Endothelial cell of umbilical vein (primary cell): ENCODE data around the gene SF3B1.

Source experiments
- CTCF ChIP-seq, 2 donors: IDR thresholded peaks; 1 replicate in 1 of 2; 2 replicates in 1 of 2; pipeline ENCODE4 v1.5.1; 2011; ENCODE audit warnings: low read length in 2 of 2, mild to moderate bottlenecking in 2 of 2, moderate library complexity in 2 of 2, control low read depth in 1 of 2, inconsistent platforms in 1 of 2, low read depth in 1 of 2; ENCODE audit not compliant: insufficient read depth in 1 of 2; ENCODE audit errors: extremely low read depth in 1 of 2
- EZH2 ChIP-seq: IDR thresholded peaks from 2 replicates; pipeline ENCODE4 v1.6.1; 2012; ENCODE audit warnings: borderline replicate concordance, low read depth, mild to moderate bottlenecking, moderate library complexity, low read length, inconsistent platforms; ENCODE audit not compliant: severe bottlenecking
- GATA2 ChIP-seq: IDR thresholded peaks from 2 replicates; pipeline ENCODE4 v1.7.0; 2011; ENCODE audit warnings: low read depth, mild to moderate bottlenecking, moderate library complexity, mixed read lengths, low read length; ENCODE audit not compliant: insufficient read length, insufficient read depth
- JUN ChIP-seq: IDR thresholded peaks from 2 replicates; pipeline ENCODE4 v1.6.1; 2011; ENCODE audit warnings: borderline replicate concordance, low read depth; ENCODE audit not compliant: insufficient read length, insufficient read depth
- MAX ChIP-seq: IDR thresholded peaks from 2 replicates; pipeline ENCODE4 v1.6.1; 2011; ENCODE audit not compliant: insufficient read depth, insufficient read length
- MYC ChIP-seq: IDR thresholded peaks from one replicate; pipeline ENCODE4 v1.6.1; 2011; ENCODE audit warnings: mild to moderate bottlenecking, low read depth, low read length
- POLR2A ChIP-seq: IDR thresholded peaks from 2 replicates; pipeline ENCODE4 v1.6.1; 2012; ENCODE audit warnings: low read depth, mild to moderate bottlenecking, control low read depth, low read length
- POLR2AphosphoS5 ChIP-seq: IDR thresholded peaks from 2 replicates; pipeline ENCODE4 v1.6.1; 2012; ENCODE audit warnings: low read depth, mild to moderate bottlenecking, control low read depth, low read length, moderate library complexity; ENCODE audit not compliant: insufficient read depth

- TF ChIP-seq CTCF (IDR thresholded peaks at IDR 0.05; ENCODE audit: extremely low read depth in 1 of 2, insufficient read depth in 1 of 2, low read depth in 1 of 2, low read length in 2 of 2) (peak; percentile 57 to 64), POLR2A (no peak), MYC (no peak), MAX (no peak), EZH2 (no peak), POLR2AphosphoS5 (no peak), GATA2 (no peak), JUN (no peak)
These were observed 56.1 kb downstream of the SF3B1 start for GRCh38 chr2:197378494-197379307.
